Cardiac fibroblast (primary cell): ENCODE measurements around the gene SLC22A16.

Experiments
- DNase-seq, 2 donors: peaks; one replicate each; pipeline versions ENCODE4 v3.0.0 to v3.0.0-alpha.2; 2010; ENCODE audit warnings: low read depth in 2 of 2
- H3K4me3 ChIP-seq, 2 donors: replicated peaks in 1 of 2; 1 replicate in 1 of 2; 2 replicates in 1 of 2; pipeline ENCODE4 v1.5.1; 2011; ENCODE audit warnings: low read depth in 2 of 2, low read length in 2 of 2, mild to moderate bottlenecking in 2 of 2, moderate library complexity in 1 of 2
- TF ChIP-seq, protein P1 (sequence below): IDR thresholded peaks from one replicate; pipeline ENCODE4 v1.5.1; 2011; ENCODE audit warnings: low read depth, mild to moderate bottlenecking, low read length, inconsistent platforms

SLC22A16 gene

DNA sequence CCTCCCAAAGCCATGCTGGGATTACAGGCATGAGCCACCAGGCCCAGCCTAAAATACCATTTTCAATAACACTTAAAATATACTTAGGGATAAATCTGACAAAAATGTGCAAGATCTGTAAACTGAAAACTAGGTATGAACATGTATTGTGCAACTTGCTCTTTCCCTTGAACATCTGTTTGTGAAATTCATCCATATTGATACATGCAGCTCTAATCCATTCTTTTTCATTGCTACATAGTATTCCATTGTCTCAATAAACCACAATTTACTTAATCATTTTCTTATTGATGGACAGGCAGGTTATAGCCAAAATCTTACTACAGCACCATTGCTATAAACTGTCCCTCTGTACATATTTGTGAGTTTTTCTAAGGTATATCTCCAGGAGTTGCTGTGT lies 4.7 kb upstream of the SLC22A16 start:
- TF ChIP-seq, protein P1, sequence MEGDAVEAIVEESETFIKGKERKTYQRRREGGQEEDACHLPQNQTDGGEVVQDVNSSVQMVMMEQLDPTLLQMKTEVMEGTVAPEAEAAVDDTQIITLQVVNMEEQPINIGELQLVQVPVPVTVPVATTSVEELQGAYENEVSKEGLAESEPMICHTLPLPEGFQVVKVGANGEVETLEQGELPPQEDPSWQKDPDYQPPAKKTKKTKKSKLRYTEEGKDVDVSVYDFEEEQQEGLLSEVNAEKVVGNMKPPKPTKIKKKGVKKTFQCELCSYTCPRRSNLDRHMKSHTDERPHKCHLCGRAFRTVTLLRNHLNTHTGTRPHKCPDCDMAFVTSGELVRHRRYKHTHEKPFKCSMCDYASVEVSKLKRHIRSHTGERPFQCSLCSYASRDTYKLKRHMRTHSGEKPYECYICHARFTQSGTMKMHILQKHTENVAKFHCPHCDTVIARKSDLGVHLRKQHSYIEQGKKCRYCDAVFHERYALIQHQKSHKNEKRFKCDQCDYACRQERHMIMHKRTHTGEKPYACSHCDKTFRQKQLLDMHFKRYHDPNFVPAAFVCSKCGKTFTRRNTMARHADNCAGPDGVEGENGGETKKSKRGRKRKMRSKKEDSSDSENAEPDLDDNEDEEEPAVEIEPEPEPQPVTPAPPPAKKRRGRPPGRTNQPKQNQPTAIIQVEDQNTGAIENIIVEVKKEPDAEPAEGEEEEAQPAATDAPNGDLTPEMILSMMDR, result no peak
- no peak overlapping the region for H3K4me3 ChIP-seq
- no peak for DNase-seq

DNA sequence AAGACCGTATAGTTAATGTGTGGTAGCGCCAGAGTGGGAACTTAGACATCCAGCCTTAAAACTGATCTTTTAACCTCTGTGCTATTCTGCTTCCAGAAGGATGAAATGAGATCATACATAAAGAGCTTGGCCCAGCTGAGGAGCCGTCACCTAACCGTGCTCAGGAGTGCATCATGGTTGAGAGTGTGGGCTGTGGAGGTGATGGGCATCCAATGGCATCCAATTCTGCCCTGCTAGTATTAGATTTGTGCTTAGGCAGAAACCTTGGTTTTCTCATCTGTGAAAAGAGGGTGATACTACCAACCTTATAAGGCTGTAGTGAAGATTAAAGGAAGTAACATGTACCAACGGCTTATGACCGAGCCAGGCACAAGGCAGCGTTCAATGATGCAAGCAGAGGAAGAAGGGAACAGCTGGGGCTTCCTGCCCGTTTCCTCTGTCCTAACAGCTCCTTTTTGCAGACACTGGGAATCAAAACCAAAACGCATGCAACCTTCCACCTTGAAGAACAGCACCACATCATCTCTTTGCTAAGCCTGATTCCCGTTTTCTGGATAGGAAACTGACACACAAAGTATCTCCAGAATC lies 1.3 kb downstream of the SLC22A16 start:
- no peak overlapping the region for H3K4me3 ChIP-seq
- peak; percentile 10 to 13 for DNase-seq
- TF ChIP-seq, protein P1, result no peak

DNA sequence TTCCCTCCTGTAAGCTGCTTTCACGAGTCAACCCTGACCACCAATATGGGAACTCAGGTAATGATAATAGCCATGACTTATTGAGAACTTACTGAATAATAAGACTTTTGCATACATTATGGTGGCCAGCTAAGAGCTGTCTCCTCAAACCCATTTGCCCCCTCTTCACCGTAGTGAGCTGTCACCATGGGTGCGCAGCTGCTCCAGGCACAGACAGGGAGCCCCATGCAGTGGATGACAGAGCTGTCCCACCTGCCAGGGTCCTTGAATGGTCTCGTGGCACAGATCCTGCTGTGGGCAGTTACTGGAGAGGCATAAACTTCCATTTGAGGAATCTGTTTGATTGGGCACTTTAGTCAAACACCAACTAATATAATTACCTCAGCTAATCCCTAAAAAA lies 1.9 kb downstream of the SLC22A16 start:
- no peak for DNase-seq
- H3K4me3 ChIP-seq, result no peak overlapping the region

DNA sequence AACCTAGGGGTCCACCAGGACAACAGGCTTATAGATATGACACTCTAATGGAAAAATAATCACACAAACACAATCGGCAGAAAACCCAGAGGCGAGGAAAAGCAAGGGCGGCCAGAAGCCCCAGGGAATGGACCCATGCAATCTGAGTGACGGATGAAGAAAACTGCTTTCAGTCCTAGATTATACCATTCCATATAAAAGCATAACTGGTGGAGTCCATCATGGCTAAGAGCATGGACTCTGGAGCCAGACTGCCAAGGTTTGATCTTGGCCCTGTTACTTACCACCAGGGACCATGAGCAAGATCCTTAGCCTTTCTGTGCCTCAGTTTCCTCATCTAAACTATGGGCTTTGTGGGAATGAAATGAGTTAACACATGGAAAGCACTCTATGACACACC lies 3.7 kb downstream of the SLC22A16 start:
- no peak overlapping the region for H3K4me3 ChIP-seq
- DNase-seq, result no peak
- TF ChIP-seq, protein P1, result no peak

More for the DNA sequence above, 1.9 kb downstream of the SLC22A16 start:
- TF ChIP-seq, protein P1, result no peak

DNA sequence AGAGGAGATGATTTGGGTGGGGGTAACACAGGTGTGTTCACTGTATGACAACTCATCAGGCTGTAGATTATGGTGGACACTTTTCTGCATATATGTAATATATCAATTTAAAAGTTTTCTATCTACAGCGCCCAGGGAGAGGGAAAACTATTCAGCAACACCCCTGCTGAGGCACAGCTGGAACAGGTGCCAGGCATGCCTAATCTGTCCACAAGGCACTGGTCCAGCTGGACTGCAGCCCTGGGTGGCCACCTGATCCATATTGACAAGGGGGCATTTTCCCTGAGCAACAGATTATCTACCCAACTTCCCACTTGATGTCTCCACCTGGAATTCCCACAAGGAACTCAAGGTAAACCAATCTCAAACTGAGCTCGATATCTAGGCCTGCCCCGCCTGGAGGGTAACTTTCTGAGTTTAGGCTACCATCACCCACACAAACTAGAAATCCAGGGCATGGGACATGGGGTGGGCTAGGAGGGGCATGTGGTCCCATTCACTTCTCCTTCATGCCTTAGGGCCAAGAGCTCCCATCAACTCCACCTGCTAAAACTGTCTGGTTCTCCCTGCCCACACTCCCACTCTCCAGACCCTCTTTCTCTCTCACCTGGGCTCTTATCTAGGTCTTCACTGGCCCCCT lies 4.6 kb downstream of the SLC22A16 start:
- DNase-seq, result no peak
- TF ChIP-seq, protein P1, result no peak
- H3K4me3 ChIP-seq, result no peak overlapping the region

DNA sequence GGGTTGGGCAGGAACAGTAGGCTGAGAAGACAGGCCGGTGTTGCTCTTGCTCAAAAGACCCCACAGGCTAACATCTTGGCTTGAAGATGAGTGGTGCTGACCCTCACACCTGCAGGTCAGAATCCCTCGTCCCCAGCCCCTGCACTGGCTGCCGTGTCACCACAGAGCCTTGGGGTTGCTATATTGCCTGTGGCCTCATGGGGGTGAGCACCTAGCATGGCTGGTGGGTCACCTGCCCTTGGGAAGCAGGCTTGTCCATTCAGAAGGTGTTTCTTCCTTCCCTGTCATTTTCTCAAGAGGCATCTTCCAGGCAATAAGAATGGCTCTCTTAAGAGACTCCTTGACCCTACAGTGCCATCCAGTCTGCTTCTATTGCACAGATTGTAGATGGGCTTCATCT lies 7.7 kb downstream of the SLC22A16 start:
- TF ChIP-seq, protein P1, result no peak
- no peak for DNase-seq
- H3K4me3 ChIP-seq, result no peak overlapping the region

DNA sequence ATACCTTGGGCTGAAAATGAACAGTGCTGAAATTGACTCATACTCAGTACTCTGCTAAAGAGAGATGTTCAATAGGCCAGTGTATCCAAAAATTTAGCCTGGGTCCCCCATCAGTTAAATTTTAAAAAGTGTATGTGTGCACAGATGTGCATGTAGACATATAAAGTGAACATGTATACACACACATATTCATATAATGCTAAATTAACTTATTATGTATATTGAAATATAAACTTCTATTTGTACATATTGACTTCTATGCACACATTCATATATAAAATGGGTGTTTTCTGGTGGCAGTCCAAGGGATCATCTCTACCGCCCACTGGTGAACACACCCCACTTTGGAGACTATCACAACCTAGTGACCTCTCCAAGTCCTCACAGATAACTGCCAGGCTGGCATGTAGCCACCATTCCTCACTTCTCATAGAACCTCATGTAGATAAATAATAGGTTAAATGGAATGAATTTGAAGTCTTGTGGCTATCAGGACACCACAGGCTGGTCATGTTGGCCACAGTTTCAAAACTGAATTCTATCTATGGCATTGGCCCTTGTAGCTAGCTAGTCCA lies 8.8 kb downstream of the SLC22A16 start:
- TF ChIP-seq, protein P1, result no peak
- no peak overlapping the region for H3K4me3 ChIP-seq
- no peak for DNase-seq
